ENCODE results near the gene CLCNKA.

Gene CLCNKA

GRCh38 chr1:16007671-16008341 is 14.0 kb upstream of the CLCNKA start:
- H3K27me3 ChIP-seq (replicated peaks in 2 of 5; ENCODE audit: control insufficient read depth in 4 of 5, insufficient read depth in 5 of 5, low read length in 4 of 5) = no peaks in the 10 kb centered on the region
- WGBS (ENCODE audit: insufficient coverage) = 100% methylated on average over 1 of the region's 6 CpGs

GRCh38 chr1:16009030-16009460 is 12.8 kb upstream of the CLCNKA start:
- H3K36me3 ChIP-seq (ENCODE audit: control insufficient read depth in 4 of 4, insufficient read depth in 4 of 4, low read length in 3 of 4) = no peaks in the 10 kb centered on the region
- H3K4me1 ChIP-seq (ENCODE audit: control extremely low read depth in 1 of 4, control insufficient read depth in 4 of 4, insufficient read depth in 4 of 4, low read length in 3 of 4) = peaks cover 0 to 17% (median 15%) of the 10 kb centered on the region in 4 experiments
- no peak overlapping the region for H3K27ac ChIP-seq (ENCODE audit: insufficient read depth in 1 of 2, low read depth in 1 of 2, low read length in 2 of 2, poor library complexity in 1 of 2, severe bottlenecking in 2 of 2)
- CTCF ChIA-PET = interaction anchor here (0.6 to 3.8 kb wide), 14 partner anchors 10 to 178 kb away, joined by 3 to 18 read pairs (median 4); partner anchors contain the start of gene CLCNKB
- POLR2A ChIA-PET = no interaction called here
- H3K27me3 ChIP-seq (replicated peaks in 2 of 5; ENCODE audit: control insufficient read depth in 4 of 5, insufficient read depth in 5 of 5, low read length in 4 of 5) = peaks cover 0 to 2% (median 0%) of the 10 kb centered on the region in 5 experiments
- peak; percentile 63 to 77 (median 65) for DNase-seq
- no peaks in the 10 kb centered on the region for H3K9me3 ChIP-seq (ENCODE audit: control extremely low read depth in 1 of 5, control insufficient read depth in 4 of 5, insufficient read depth in 2 of 5, low read depth in 1 of 5, low read length in 4 of 5)
- no peak overlapping the region for H3K4me3 ChIP-seq (ENCODE audit: control insufficient read depth in 1 of 7, extremely low read depth in 1 of 7, insufficient read depth in 4 of 7, low read depth in 2 of 7, low read length in 6 of 7)
- WGBS (ENCODE audit: insufficient coverage) = 3% methylated on average over 4 of the region's 4 CpGs

More at GRCh38 chr1:16007671-16008341, 14.0 kb upstream of the CLCNKA start:
- DNase-seq = no peak
- Histone ChIP-seq H3K27ac (ENCODE audit: insufficient read depth in 1 of 2, low read depth in 1 of 2, low read length in 2 of 2, poor library complexity in 1 of 2, severe bottlenecking in 2 of 2) (no peak overlapping the region), H3K36me3 (ENCODE audit: control insufficient read depth in 4 of 4, insufficient read depth in 4 of 4, low read length in 3 of 4) (no peaks in the 10 kb centered on the region), H3K4me3 (ENCODE audit: control insufficient read depth in 1 of 7, extremely low read depth in 1 of 7, insufficient read depth in 4 of 7, low read depth in 2 of 7, low read length in 6 of 7) (no peak overlapping the region), H3K9me3 (ENCODE audit: control extremely low read depth in 1 of 5, control insufficient read depth in 4 of 5, insufficient read depth in 2 of 5, low read depth in 1 of 5, low read length in 4 of 5) (no peaks in the 10 kb centered on the region), H3K4me1 (ENCODE audit: control extremely low read depth in 1 of 4, control insufficient read depth in 4 of 4, insufficient read depth in 4 of 4, low read length in 3 of 4) (peaks cover 0 to 7% (median 7%) of the 10 kb centered on the region in 4 experiments)
- ChIA-PET POLR2A (no interaction called here), CTCF (interaction anchor here (1.0 to 3.8 kb wide), 12 partner anchors 10 to 205 kb away, joined by 3 to 18 read pairs (median 3); no protein-coding TSS in a partner anchor)

DNA sequence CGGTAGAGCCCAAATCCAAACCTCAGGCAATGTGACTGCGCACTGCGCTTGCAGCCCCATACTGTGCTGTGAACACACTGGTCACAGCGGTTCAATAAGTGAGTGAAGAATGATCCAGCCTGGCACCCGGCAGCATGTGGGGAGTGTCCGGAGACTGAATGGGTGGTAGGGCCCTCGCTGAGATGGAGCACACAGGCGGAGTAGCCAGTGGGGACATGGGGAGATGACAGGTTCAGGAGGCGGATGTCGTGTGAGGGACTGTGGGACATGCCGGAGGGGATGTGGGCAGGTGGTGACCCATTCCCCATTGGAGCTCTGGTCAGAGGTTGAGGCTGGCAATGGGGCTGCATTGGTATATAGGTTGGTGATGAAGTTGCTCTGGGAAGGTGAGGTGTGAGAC is 12.2 kb upstream of the CLCNKA start:
- POLR2A ChIA-PET = no interaction called here
- H3K4me3 ChIP-seq (ENCODE audit: control insufficient read depth in 1 of 7, extremely low read depth in 1 of 7, insufficient read depth in 4 of 7, low read depth in 2 of 7, low read length in 6 of 7) = no peak overlapping the region
- H3K9me3 ChIP-seq (ENCODE audit: control extremely low read depth in 1 of 5, control insufficient read depth in 4 of 5, insufficient read depth in 2 of 5, low read depth in 1 of 5, low read length in 4 of 5) = no peaks in the 10 kb centered on the region
- no peaks in the 10 kb centered on the region for H3K36me3 ChIP-seq (ENCODE audit: control insufficient read depth in 4 of 4, insufficient read depth in 4 of 4, low read length in 3 of 4)
- CTCF ChIA-PET = interaction anchor here (0.8 to 3.8 kb wide), 12 partner anchors 9 to 177 kb away, joined by 3 to 18 read pairs (median 4); partner anchors contain the start of gene CLCNKB
- peaks cover 0 to 2% (median 0%) of the 10 kb centered on the region in 5 experiments for H3K27me3 ChIP-seq (replicated peaks in 2 of 5; ENCODE audit: control insufficient read depth in 4 of 5, insufficient read depth in 5 of 5, low read length in 4 of 5)
- peaks cover 0 to 19% (median 15%) of the 10 kb centered on the region in 4 experiments for H3K4me1 ChIP-seq (ENCODE audit: control extremely low read depth in 1 of 4, control insufficient read depth in 4 of 4, insufficient read depth in 4 of 4, low read length in 3 of 4)
- WGBS (ENCODE audit: insufficient coverage) = 90% methylated on average over 7 of the region's 11 CpGs
- no peak overlapping the region for H3K27ac ChIP-seq (ENCODE audit: insufficient read depth in 1 of 2, low read depth in 1 of 2, low read length in 2 of 2, poor library complexity in 1 of 2, severe bottlenecking in 2 of 2)
- DNase-seq = no peak

GRCh38 chr1:16010837-16011236 is 11.0 kb upstream of the CLCNKA start:
- ChIA-PET POLR2A (no interaction called here), CTCF (interaction anchor here (1.3 to 1.8 kb wide), 5 partner anchors 14 to 60 kb away, joined by 4 to 8 read pairs (median 5); no protein-coding TSS in a partner anchor)
- Histone ChIP-seq H3K9me3 (ENCODE audit: control extremely low read depth in 1 of 5, control insufficient read depth in 4 of 5, insufficient read depth in 2 of 5, low read depth in 1 of 5, low read length in 4 of 5) (no peaks in the 10 kb centered on the region), H3K27me3 (replicated peaks in 2 of 5; ENCODE audit: control insufficient read depth in 4 of 5, insufficient read depth in 5 of 5, low read length in 4 of 5) (peaks cover 0 to 2% (median 0%) of the 10 kb centered on the region in 5 experiments), H3K36me3 (ENCODE audit: control insufficient read depth in 4 of 4, insufficient read depth in 4 of 4, low read length in 3 of 4) (no peaks in the 10 kb centered on the region), H3K4me3 (ENCODE audit: control insufficient read depth in 1 of 7, extremely low read depth in 1 of 7, insufficient read depth in 4 of 7, low read depth in 2 of 7, low read length in 6 of 7) (no peak overlapping the region), H3K4me1 (ENCODE audit: control extremely low read depth in 1 of 4, control insufficient read depth in 4 of 4, insufficient read depth in 4 of 4, low read length in 3 of 4) (peaks cover 0 to 25% (median 17%) of the 10 kb centered on the region in 4 experiments), H3K27ac (ENCODE audit: insufficient read depth in 1 of 2, low read depth in 1 of 2, low read length in 2 of 2, poor library complexity in 1 of 2, severe bottlenecking in 2 of 2) (no peak overlapping the region)
- no peak for DNase-seq
- 96% methylated on average over 3 of the region's 3 CpGs for WGBS (ENCODE audit: insufficient coverage)

DNA sequence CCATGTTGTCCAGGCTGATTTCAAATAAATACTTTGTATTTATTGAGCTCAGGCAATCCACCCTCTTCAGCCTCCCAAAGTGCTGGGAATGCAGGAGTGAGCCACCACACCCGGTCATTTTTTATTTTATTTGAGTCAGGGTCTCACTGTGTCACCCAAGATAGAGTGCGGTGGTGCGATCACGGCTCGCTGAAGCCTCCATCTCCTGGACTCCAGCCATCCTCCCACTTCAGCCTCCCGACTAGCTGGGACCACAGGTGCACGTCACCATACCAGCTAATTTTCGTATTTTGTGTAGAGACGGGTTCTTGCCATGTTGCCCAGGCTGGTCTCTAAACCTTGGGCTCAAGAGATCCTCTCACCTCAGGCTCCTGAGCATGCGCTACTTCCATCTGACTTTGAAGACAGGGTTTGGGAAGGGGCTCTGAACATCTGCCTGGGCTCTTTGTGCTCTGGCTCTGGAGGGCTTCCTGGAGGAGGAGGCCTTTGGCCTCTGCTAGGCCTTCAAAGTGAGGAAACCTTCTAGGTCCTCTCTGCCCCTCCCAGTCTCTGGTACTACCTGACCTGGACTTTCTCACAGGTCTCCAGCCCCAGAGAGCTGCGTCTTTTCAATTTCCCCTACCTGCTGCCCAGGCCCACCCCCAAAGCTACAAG is 9.8 kb upstream of the CLCNKA start:
- Histone ChIP-seq H3K27me3 (replicated peaks in 2 of 5; ENCODE audit: control insufficient read depth in 4 of 5, insufficient read depth in 5 of 5, low read length in 4 of 5) (peaks cover 0 to 2% (median 0%) of the 10 kb centered on the region in 5 experiments), H3K4me1 (ENCODE audit: control extremely low read depth in 1 of 4, control insufficient read depth in 4 of 4, insufficient read depth in 4 of 4, low read length in 3 of 4) (peaks cover 0 to 25% (median 17%) of the 10 kb centered on the region in 4 experiments), H3K36me3 (ENCODE audit: control insufficient read depth in 4 of 4, insufficient read depth in 4 of 4, low read length in 3 of 4) (no peaks in the 10 kb centered on the region), H3K27ac (ENCODE audit: insufficient read depth in 1 of 2, low read depth in 1 of 2, low read length in 2 of 2, poor library complexity in 1 of 2, severe bottlenecking in 2 of 2) (no peak overlapping the region), H3K4me3 (ENCODE audit: control insufficient read depth in 1 of 7, extremely low read depth in 1 of 7, insufficient read depth in 4 of 7, low read depth in 2 of 7, low read length in 6 of 7) (peak overlapping the region in 4 of 7 experiments; percentile 34 to 69 (median 63)), H3K9me3 (ENCODE audit: control extremely low read depth in 1 of 5, control insufficient read depth in 4 of 5, insufficient read depth in 2 of 5, low read depth in 1 of 5, low read length in 4 of 5) (no peaks in the 10 kb centered on the region)
- no peak for DNase-seq
- ChIA-PET POLR2A (no interaction called here), CTCF (interaction anchor here (0.7 to 1.4 kb wide), 2 partner anchors 21 to 45 kb away, joined by 3 to 4 read pairs; no protein-coding TSS in a partner anchor)
- 91% methylated on average over 11 of the region's 11 CpGs for WGBS (ENCODE audit: insufficient coverage)

- CTCF ChIA-PET = interaction anchor here (1.4 kb wide), 1 partner anchor 45 kb away, joined by 4 read pairs; no protein-coding TSS in a partner anchor
- WGBS (ENCODE audit: insufficient coverage) = 6% methylated on average over 22 of the region's 36 CpGs
- Histone ChIP-seq H3K9me3 (ENCODE audit: control extremely low read depth in 1 of 5, control insufficient read depth in 4 of 5, insufficient read depth in 2 of 5, low read depth in 1 of 5, low read length in 4 of 5) (no peaks in the 10 kb centered on the region), H3K27me3 (replicated peaks in 2 of 5; ENCODE audit: control insufficient read depth in 4 of 5, insufficient read depth in 5 of 5, low read length in 4 of 5) (peaks cover 0 to 2% (median 0%) of the 10 kb centered on the region in 5 experiments), H3K36me3 (ENCODE audit: control insufficient read depth in 4 of 4, insufficient read depth in 4 of 4, low read length in 3 of 4) (no peaks in the 10 kb centered on the region), H3K4me1 (ENCODE audit: control extremely low read depth in 1 of 4, control insufficient read depth in 4 of 4, insufficient read depth in 4 of 4, low read length in 3 of 4) (peaks cover 0 to 25% (median 17%) of the 10 kb centered on the region in 4 experiments), H3K4me3 (ENCODE audit: control insufficient read depth in 1 of 7, extremely low read depth in 1 of 7, insufficient read depth in 4 of 7, low read depth in 2 of 7, low read length in 6 of 7) (peak overlapping the region in 6 of 7 experiments; percentile 26 to 69 (median 57)), H3K27ac (ENCODE audit: insufficient read depth in 1 of 2, low read depth in 1 of 2, low read length in 2 of 2, poor library complexity in 1 of 2, severe bottlenecking in 2 of 2) (no peak overlapping the region)
- peak in 2 of 3 donors; percentile 67 to 72 for DNase-seq
- POLR2A ChIA-PET = no interaction called here
These were observed 9.1 kb upstream of the CLCNKA start for GRCh38 chr1:16012590-16013219.
